GM18502 (cell line): ENCODE measurements around the gene POMC.
A peak's percentile ranks its signal among the peaks of the same experiment; 100 is the strongest.
"Not testable (repeated sequence)": the region's sequence is repeated elsewhere in the genome, so short reads cannot be mapped to it uniquely, and the experiment has no call there.

Source experiments
- ATAC-seq: cut with Tn5 transposase; IDR thresholded peaks from one replicate; pipeline ENCODE4 v1.9.1; 2021; ENCODE audit warnings: mild to moderate bottlenecking; ENCODE audit not compliant: unreplicated experiment, poor library complexity

Gene POMC

DNA sequence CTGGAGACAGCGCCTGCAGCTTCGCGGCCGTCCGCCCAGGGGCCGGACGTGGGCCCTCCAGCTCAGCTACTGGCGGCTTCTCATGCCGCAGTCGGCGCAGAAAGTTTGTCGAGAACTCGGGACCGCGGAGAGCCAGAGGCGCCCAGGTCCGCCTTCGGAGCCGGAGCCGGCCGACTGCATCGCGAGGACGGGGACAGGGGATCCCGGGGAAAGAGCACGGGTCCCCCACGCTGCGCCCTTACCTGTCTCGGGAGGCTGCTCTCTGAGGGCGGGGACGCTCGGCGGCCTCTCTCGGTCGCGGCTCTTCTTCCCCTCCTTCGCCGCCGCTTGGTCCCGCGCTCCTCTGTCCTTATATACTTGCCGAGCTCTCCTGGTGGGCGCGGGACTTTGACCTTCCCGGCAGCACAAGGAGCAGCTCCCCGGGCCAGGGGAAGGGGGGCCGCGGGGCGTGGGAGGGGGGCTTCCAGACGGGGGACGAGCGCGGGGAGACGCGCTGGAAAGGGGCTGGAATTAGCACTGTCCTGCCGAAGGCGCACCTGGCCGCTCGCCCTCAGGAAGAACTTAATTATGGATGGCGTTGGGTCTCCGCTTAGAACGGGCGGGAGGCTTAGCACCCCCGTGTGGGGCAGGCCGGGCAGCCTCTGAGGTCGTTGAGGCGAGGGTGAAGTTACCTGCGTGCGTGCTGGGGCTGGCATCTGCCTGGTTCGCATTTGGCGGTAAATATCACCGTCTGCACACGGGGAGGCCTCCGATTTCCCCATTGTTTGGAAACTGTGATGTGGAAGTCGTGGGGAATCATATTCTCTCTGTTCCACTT is at the start of gene POMC:
Gene POMC, minus strand, starts transcription at position 325 of the 817 bp plus-strand sequence. CDS start 3,808 bp downstream, outside the sequence.
- peak; percentile 39 for ATAC-seq

DNA sequence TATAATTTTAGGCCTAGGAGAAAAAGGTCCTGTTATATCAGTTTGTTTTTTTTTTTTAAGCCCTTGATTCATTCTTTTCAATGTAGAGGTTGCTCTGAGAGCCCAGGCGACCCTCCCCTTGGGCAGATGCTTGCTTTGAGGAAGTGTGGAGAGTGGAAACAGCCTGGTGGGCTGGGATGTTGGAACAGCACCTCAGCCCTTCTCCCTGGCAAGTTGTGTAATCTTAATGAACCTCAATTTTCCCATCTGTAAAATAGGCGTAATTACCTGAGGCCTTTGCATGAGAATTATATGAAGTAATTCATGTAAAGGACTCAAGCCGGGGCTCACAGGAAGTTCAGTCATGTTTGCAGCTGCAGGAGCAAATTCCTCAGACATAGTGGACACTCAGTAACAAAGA is 49.7 kb upstream of the POMC start:
- ATAC-seq = no peak

DNA sequence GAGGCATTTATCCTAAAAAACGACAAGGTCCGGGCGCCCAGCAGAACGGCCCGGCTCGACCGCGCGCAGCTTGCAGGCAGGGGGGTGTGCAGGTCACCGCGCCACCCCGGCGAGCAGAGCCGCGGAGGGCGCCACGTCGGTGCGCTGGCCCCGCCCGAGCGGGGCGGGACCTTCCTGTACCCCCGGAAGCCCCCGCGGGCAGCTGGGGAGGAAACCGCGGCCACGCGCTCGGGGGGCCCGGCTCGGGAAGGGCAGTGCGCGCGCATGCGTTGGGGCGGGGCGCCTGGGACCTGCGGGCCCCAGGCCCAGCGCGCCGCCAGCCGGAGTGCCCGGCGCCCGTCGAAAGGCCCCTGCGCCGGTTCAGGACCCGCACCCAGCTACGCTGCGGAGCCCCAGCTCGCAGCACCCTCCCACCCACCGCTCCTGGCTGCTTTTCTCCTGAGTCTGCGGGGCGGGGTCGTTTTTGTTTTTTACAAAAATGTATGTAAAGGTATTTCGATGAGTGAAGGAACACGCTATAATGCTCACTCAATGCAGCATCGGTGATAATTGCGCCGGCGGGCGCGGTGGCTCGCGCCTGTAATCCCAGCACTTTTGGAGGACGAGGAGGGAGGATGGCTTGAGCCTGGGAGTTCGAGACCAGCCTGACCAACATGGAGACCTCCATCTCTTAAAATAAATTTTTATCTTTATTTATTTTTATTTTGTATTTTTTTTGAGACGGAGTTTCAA is 47.7 kb upstream of the POMC start:
- peak; percentile 69 for ATAC-seq

DNA sequence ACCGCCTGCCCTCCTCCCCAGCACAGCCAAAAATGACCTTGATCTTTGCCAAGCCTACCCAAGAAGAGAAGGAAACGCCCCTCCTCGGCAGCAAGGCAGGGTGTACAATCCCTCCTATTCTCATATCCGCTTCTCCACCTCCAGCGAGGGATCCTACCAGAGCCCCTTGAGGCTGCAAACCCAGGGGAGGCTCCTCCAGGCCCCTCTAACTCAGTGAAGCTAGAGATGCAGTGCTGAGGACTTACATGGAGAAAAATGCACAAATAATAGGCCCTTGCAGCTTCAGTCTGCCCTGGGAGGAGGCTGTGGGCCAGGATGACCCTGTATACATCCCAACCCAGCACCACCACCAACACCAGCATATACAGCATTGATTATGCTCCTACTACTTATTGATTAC is 46.9 kb upstream of the POMC start:
- no peak for ATAC-seq

DNA sequence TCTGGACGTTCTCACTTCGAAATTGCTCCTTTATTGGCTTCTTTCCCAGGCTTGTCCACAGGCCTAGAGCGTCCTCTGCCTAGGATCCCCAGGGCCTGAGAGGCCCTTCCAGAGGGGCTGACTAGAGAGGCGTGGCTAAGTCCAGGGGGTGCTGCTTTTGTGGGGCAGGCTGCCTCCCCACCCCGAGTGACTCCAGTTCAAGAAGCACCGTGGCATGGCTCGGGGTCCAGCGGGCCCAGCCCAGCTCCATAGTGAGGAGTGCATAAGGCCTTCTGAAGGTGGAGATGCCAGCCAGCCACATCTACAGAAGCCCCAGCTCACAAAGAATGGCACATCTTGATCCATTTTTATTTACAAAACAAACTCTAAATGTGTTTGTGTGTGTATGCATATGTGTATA is 44.8 kb upstream of the POMC start:
- no peak for ATAC-seq

DNA sequence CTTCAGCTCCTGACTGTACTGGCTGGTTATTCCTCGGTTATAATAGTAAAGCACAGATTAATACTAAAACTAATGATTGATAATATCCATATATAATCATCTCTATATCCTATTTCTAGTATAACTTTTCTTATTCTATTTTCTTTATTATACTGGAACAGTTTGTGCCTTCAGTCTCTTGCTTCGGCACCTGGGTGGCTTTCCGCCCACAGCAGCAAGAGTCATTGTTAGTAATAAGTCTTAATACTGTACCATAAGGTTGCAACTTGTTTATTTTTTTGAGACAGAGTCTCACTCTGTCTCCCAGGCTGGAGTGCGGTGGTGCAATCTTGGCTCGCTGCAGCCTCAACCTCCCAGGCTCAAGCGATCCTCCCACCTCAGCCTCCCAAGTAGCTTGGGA is 42.5 kb upstream of the POMC start:
- ATAC-seq = not testable (repeated sequence)

DNA sequence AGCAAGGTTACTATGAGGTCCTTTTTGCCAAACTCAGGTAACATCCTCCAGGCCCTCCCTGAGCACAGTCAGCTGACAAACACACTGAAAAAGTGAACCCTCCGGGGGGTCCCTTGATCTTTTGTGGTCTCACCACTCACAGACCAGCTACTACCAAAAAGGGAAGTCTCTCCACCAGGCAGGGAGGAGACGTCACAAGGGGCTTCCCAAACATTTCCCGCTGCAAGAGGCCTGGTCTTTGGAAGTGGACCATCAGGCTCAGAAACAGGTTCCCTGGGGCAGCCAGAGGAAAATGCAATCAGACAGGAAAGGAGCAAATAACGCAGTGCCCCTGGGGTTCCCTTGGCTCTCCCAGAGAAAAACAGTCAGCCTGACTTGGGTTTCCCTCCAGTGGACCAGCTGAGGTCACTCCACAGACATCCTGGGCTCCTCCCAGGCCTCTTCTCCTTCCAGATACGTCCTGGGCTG is 38.7 kb upstream of the POMC start:
- no peak for ATAC-seq

DNA sequence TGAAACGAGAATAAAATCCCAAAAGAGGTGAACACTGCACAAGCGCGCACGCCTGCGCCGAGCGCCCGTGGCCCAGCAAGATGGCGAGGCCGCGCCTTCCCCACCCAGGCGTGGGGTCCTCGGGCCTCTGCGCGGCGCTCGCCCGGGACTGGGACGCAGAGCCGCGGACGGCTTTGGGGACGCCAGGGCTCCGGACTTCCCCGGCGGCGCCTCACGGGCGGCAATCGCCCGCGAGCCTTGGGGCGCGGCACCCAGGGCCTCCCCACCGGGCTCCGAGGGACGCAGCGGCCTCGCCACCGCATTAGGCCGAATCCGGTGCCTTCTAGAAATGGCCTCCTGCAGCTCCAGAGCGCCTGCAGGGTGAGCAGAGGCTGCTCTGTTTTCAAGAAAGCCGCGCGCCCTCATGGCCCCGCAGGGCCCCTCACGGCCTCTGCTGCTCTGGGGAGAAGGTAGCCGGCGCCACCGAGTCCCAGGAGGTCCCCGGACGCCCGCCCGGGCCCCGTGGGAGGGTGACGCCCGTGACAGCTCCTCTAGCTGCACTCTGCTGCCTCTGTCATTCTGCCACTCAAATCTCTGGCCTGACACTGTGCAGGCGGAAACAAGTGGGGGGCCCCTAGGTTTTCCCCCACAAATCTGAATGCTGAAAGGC is 35.9 kb upstream of the POMC start:
- no peak for ATAC-seq

DNA sequence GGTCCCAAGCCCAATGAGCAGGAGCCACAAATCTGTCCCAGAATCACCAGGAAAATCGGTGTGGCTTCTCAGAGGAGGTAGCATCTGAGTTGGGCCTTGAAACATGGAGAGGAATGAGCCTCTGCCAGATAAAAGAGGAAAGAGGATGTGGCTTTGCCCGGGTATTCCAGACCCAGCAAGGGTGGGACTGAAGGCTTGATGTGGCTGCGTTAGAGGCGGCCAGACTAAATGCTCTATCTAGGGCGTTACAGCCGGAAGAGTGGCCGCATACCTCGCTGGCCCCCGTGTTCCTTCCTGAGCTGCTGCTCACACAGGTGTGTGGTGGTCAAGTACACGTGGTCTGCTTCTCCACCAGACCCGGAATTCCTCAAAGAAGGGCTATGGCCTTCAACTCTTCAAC is 33.9 kb upstream of the POMC start:
- ATAC-seq = no peak

DNA sequence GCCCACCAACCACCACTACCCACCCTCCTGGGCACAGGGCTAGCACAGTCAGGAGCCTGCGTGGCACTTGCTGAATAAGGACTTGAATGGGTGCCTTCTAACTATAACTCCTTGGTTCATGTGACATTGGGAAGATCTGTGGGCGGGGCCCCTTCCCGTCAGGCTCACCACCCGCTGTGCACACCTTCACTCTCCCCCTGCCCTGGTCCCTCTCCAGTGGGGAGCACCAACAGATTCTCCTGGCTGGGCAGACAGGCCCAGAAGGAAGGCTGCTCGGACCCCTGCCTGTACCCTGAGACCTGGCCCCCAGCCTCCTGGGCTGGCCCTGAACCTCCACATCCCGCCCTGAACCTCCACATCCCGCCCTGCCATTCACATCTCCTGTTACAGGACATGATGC is 33.4 kb upstream of the POMC start:
- ATAC-seq = no peak

DNA sequence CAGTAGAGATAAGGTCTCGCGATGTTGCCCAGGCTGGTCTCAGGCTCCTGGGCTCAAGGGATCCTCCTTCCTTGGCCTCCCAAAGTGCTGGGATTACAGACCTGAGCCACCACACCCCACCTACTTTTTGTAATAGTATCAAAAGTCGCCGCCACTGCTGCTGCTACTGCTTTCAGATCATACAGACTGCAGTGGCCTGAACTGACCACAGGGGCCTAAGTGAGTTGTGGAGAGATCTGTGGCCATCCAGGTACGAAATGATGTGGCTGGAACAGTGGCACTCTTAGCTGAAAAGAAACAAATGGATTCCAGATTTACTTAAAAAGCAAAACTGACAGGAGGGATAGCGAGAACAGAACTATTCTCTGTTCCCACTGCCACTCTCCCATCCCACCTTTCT is 32.9 kb upstream of the POMC start:
- ATAC-seq = no peak

DNA sequence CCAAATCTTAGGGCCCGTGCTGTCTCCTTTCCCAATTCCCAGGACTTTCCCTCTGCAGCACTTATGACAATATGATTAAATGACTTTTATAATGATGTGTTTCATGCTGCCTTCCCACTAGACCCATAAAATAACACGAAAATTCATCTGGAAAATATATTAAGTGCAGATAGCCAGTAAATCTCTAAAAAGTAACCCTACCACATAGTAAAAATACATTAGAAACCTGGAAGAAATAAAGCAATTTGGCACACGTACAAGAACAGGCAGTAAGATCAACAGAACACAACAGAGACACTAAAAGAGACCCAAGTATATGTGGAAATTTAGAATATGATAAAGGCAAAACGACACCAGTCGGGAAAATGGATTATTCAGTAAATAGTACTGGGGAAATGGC is 30.2 kb upstream of the POMC start:
- no peak for ATAC-seq

DNA sequence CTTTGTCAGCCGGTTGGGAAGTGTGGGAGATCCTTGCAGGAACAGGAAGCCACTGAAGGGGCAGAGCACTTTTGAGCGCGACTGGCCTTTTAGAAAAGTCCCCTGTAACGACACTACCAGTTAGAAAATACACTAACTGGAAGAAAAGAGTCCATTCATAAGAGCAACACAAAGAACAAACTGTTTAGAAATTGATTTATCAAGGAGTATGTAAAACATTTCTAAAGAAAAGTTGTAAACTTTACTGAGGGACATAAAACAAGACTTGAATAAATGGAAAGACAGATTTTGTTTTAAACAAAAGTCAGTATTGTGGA is 29.8 kb upstream of the POMC start:
- ATAC-seq = no peak

DNA sequence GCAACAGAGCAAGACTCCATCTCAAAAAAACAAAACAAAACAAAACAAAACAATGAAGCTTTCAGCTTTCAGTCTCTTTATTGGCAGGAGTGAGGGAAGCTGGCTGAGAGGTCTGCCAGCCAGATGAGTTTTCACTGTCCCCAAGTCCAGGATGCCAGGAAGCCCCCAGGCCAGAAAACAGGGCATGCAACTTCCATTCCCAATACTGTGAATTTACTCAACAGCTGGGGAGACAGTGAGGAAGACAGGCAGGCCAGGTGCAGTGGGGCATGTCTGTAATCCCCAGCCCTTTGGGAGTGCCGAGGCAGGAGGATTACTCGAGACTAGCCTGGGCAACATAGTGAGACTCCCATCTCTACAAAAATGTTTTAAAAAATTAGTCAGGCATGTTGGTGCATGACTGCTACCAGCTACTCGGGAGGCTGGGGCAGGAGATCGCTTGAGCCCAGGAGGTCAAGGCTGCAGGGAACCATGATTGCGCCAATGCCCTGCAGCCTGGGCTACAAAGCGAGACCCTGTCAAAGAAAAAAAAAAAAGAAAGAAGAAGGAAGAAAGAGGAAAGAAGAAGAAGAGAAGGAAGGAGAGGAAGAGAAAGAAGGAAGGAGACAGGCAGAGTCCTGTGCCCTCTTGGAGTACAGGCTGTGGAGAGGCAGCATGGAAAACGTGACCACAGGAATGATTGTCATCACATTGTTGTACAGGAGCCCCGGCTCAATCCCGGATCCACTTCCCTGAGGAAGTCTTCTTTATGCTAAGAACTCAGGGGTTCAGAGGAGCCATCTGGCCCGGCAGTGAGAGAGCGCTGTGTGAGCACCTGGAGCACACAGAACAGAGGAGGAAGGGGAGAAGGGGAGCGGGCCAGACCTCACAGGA is 29.2 kb upstream of the POMC start:
- ATAC-seq = no peak

DNA sequence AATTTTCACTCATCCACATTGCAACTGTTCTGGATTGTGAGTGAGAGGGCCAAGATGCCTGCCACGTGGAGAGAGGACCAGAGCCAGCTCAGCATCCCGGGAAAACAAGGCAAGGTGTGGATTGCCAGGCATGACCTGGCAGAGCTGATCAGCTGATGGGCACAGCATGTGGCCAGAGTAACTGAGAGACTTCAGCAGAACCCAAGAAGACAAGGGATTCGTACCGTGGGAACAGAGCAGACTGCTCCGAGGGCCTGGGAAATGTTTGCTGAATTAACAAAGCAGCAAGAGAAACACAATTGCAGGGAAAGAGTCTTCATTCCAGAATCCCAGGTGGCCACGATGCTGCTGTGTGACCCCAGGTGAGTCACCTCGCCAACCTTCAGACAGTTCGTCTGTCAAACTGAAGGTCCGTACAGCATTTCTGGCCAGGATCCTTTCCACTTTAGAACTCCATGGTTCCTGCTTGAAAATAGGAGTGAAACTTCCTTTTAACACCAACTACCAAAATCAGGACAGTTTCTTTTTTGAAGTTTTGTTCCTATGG is 26.3 kb upstream of the POMC start:
- ATAC-seq = no peak

DNA sequence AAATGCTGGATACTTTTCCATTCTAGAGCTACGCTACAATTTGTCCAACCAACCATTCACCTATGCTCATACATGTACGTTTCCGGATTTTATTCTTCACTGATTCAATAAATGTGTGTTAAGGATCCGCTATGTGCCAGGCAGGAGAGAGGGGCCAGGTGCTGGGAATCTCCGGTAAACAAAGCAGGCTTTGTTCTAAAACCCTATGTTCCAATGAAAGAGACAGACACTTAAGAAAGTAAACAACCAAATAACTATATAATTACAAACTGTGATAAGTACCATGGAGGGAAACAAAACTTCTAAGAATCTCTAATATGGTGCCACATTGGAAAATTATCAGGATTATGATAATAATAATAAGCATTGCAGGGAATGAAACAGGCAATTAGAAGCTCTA is 22.2 kb upstream of the POMC start:
- no peak for ATAC-seq

DNA sequence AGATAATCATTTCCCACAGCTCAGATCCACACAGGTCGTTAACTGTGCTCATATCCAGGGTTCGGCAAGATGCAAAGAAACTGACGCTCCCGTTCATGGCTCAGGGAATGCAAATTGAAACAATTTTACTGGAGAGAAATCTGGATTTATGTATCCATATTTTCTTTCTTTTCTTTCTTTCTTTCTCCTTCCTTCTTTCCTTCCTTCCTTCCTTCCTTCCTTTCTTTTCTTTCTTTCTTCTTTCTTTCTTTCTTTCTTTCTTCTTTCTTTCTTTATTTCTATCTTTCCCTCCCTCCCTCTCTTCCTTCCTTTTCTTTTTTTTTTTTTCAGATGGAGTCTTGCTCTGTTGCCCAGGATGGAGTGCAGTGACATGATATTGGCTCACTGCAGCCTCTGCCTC is 20.0 kb upstream of the POMC start:
- no peak for ATAC-seq

DNA sequence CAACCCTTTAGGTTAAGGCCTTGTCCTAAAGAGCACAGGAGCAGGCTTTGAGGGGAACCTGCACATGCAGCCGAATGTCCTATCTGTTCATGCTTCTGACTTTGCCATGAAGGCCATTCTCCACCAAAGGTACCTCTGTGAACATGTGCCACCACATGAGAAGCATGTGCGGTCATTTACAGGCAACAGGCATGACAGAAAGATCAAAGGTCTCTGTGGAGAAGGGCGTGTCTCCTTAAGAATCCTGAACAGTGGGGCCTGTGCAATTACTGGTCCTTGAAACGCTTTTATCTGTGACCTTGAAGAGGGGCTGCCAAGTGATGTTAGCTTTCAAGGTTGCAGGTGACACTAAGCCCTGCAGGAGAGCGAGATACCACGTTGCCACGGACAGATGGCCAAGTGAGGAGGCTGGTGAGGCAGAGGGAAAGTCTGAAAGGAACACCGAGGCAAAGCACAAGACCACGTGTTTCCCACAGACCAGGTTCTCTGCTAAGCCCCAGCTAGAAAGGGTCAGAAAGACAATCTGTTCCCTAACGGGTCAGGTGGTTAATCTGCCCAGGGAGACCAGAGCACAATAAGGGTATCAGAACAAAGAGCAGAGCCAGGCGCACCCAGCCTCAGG is 19.5 kb upstream of the POMC start:
- no peak for ATAC-seq

DNA sequence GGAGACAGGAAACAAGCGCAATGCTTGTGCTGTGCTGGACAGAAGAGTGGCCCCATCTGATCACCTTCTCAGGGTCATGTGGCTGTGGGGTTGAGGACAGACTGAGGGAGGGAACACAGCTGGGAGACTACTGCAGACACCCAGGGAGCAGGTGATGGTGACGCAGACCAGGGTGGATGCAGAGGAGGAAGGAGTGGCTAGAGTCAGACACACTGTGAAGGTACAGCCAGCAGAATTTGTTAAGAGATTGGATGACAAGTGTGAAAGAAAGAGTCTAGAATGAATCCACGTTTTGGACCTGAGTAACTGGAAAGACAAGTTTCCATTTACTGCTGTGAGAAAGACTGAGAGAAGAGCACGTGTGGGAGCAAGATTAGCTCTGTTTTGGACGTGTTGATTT is 15.9 kb upstream of the POMC start:
- ATAC-seq = no peak

DNA sequence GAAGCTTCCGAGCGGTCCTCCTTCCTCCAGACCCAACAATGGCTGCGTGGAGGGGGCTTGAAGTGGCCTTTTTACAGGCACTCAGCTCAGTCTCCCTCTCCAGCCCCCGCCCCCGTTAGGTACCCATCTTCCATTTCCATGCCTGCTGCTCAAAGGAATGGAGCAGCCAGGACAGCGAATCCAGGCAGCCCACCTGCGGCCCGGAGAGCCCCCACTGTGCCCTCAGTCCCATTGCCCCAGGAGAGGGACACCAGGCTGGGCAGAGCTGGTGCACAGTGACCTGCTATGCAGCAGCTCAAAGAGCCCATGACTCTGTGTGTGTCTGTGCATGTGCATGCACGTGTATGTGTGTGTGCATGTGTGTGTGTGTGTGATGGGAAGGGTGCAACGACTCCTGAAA is 10.6 kb upstream of the POMC start:
- ATAC-seq = no peak
